Measurements from ENCODE around the gene IQGAP3.

DNA sequence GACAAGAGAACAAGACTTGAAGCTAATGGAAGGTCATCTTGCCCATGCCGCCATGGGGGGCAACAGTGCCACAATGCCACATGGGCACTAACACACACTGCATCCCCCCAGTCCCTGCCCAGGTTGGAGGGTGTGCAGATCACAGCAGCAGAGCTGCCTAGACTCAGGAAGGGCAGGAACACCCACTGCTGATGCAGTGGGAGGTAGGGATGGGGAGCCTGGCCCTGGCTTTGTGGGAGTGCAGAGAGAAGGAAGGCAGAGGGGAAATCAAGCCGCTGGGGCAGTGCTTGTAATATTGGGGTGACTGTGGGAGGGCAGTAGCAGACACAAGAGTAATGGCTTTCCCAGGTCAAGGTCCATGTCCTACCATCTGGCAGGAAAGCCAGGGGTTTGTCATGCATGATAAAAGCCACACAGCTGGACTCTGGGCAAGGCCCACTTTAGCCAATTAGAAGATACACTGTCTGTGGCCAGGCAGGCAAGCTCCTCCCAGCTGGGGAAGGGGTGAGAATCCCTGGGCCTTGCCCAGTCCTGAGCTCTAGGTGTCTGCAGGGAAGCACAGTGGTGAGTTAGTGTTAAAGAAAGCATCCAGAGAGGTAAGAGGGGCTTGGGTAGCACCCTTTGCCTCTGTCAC lies 46.4 kb downstream of the IQGAP3 start:
- TF ChIP-seq POLR2A (IDR thresholded peaks at IDR 0.05; ENCODE audit: low read depth, low read length), result no peak
- no peak for TF ChIP-seq POLR2AphosphoS5 (IDR thresholded peaks at IDR 0.05; ENCODE audit: low read depth, low read length)

All from GM12892 (cell line).